ENCODE measurements around the gene TNS3. TPM values are rescaled to one million over a fixed set of nuclear protein-coding genes. Genes with fewer than 3 reads are reported as not detected.

The TNS3 gene
- total RNA-seq, 4 donors from 2014 or later: 6.6 to 16.0 (median 9.6) TPM

DNA sequence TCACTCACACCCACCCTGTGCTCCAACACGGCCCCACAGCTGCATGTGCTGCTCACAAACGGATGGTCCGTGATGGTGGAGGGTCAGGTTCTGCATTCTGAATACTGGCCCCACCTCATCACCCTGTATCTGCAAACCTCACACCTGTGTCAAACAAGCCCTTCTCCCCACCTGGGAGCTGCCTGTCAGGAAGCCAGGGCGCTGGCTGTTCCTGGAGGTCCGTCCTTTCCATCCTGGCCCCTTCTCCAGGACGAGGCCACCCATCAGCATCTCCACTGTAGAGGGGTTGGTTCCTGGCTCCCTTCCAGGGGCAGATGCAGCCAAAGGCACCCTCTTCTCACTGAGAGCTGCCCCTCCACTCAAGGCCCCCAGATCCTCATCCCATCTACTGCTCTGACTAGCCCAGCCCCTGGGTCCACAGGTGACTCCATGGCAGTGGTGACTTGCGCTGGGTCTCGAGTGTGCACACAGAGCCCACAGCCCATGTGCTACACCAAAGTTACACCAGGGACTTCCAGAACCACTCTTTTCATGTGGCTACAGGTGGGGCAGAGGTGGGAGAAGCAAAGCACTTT lies 229.4 kb downstream of the TNS3 start:
- Histone ChIP-seq H3K9me3 (no peaks in the 10 kb centered on the region), H3K4me3 (no peak overlapping the region), H3K27me3 (no peaks in the 10 kb centered on the region), H3K36me3 (no peaks in the 10 kb centered on the region), H3K27ac (no peak overlapping the region), H3K4me1 (peaks cover 0 to 14% (median 0%) of the 10 kb centered on the region in 3 donors)
- WGBS, 2 donors: 88 to 90% methylated on average over 6 of the region's 8 CpGs
- intact Hi-C loops (cut with DNase I): no loop called here
- no peak for DNase-seq
- TF ChIP-seq, protein P1, sequence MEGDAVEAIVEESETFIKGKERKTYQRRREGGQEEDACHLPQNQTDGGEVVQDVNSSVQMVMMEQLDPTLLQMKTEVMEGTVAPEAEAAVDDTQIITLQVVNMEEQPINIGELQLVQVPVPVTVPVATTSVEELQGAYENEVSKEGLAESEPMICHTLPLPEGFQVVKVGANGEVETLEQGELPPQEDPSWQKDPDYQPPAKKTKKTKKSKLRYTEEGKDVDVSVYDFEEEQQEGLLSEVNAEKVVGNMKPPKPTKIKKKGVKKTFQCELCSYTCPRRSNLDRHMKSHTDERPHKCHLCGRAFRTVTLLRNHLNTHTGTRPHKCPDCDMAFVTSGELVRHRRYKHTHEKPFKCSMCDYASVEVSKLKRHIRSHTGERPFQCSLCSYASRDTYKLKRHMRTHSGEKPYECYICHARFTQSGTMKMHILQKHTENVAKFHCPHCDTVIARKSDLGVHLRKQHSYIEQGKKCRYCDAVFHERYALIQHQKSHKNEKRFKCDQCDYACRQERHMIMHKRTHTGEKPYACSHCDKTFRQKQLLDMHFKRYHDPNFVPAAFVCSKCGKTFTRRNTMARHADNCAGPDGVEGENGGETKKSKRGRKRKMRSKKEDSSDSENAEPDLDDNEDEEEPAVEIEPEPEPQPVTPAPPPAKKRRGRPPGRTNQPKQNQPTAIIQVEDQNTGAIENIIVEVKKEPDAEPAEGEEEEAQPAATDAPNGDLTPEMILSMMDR (IDR thresholded peaks at IDR 0.05): no peak
- no peak for TF ChIP-seq POLR2A (IDR thresholded peaks at IDR 0.05)

- 79 to 87% methylated on average over 13 to 20 of the region's 20 CpGs for WGBS, 2 donors
- intact Hi-C loops (cut with DNase I): no loop called here
- DNase-seq: no peak
Measured at GRCh38 chr7:47351233-47352154, 230.4 kb downstream of the TNS3 start.

DNA sequence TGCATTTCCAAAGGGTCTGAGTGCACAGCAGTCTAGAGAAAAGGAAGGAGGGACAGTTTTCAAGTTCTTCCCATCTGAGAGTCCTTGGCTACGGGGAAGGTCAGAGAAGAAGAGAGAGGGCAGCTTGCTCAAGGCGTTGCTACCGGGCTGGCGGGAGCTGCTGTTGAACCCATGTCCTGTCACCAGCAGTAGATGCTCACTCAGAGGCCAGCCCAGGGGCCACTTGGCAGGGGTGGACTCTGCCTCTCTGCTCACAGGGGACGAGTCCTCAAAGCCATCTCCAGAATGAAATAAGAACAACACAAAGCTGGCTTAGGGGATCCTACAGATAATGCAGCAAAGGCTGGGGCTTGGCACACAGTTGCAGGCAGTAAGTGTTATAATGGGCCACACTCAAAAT lies 231.5 kb downstream of the TNS3 start:
- 68 to 100% methylated on average over 2 to 4 of the region's 5 CpGs for WGBS, 2 donors
- no peak overlapping the region for H3K4me3 ChIP-seq
- no peaks in the 10 kb centered on the region for H3K27me3 ChIP-seq
- peaks cover 0 to 8% (median 0%) of the 10 kb centered on the region in 3 donors for H3K4me1 ChIP-seq
- no peaks in the 10 kb centered on the region for H3K36me3 ChIP-seq
- no peak overlapping the region for H3K27ac ChIP-seq
- TF ChIP-seq POLR2A (IDR thresholded peaks at IDR 0.05): no peak
- TF ChIP-seq, protein P1 (IDR thresholded peaks at IDR 0.05): no peak
- no peaks in the 10 kb centered on the region for H3K9me3 ChIP-seq
- intact Hi-C loops (cut with DNase I): no loop called here
- no peak for DNase-seq

More at GRCh38 chr7:47351233-47352154, 230.4 kb downstream of the TNS3 start:
- TF ChIP-seq, protein P1 (IDR thresholded peaks at IDR 0.05): no peak
- H3K4me3 ChIP-seq: no peak overlapping the region
- H3K27me3 ChIP-seq: no peaks in the 10 kb centered on the region
- no peaks in the 10 kb centered on the region for H3K36me3 ChIP-seq
- H3K4me1 ChIP-seq: peaks cover 0 to 14% (median 0%) of the 10 kb centered on the region in 3 donors
- H3K27ac ChIP-seq: no peak overlapping the region
- no peaks in the 10 kb centered on the region for H3K9me3 ChIP-seq

- 87 to 91% methylated on average over 4 to 5 of the region's 7 CpGs for WGBS, 2 donors
- Histone ChIP-seq H3K9me3 (no peaks in the 10 kb centered on the region), H3K36me3 (peaks cover 0 to 4% (median 0%) of the 10 kb centered on the region in 3 donors), H3K27me3 (no peaks in the 10 kb centered on the region), H3K27ac (no peak overlapping the region), H3K4me3 (no peak overlapping the region), H3K4me1 (no peaks in the 10 kb centered on the region)
- intact Hi-C loops (cut with DNase I): no loop called here
- no peak for DNase-seq
- TF ChIP-seq, protein P1 (IDR thresholded peaks at IDR 0.05): no peak
- no peak for TF ChIP-seq POLR2A (IDR thresholded peaks at IDR 0.05)
Measured at GRCh38 chr7:47349401-47349800, 232.5 kb downstream of the TNS3 start.

- WGBS, 2 donors: 96% methylated on average over 4 to 5 of the region's 6 CpGs
- Histone ChIP-seq H3K9me3 (no peaks in the 10 kb centered on the region), H3K27ac (no peak overlapping the region), H3K4me3 (no peak overlapping the region), H3K27me3 (no peaks in the 10 kb centered on the region), H3K36me3 (peaks cover 0 to 13% (median 0%) of the 10 kb centered on the region in 3 donors), H3K4me1 (no peaks in the 10 kb centered on the region)
- intact Hi-C loops (cut with DNase I): no loop called here
- DNase-seq: no peak
- TF ChIP-seq POLR2A (IDR thresholded peaks at IDR 0.05): no peak
- TF ChIP-seq, protein P1 (IDR thresholded peaks at IDR 0.05): no peak
Measured at GRCh38 chr7:47347816-47348385, 234.0 kb downstream of the TNS3 start.
